ENCODE data around the gene PKN2. TPM values are rescaled to one million over a fixed set of nuclear protein-coding genes. Genes with fewer than 3 reads are reported as not detected.
A peak's percentile ranks its signal among the peaks of the same experiment; 100 is the strongest.

Gene PKN2
- total and polyA plus RNA-seq, 2 experiments from 2014 or later, result 14.6 to 29.4 TPM

DNA sequence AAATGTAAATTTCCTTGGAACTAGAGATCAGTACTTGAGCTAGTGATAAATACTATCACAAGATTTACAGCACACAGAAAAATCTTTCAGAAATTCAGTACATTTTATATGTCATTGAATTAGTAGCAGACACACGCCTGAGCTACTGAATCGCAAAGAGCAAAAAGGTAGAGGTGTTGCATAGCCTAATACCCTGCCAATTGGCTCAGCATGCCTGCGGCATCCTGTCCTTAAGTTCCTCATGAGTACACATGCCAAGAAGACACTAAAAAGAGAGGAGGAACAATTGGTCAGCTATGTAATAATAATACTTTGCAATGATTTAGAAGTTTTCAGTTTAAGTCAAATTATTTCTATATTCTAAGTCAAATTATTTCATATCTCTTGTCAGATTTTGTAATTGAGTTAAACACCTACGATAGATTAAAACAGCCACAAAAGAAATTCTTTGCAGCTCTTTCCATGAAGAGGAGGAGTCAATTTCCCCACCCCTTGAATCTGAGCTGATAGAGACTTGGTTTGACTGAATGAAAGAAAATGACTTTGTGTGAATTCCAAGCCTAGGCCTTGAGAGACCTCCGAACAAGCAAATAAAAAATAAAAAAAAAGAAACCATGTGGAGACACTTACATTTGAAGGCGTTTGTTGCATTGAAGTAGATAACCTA lies 36.2 kb upstream of the PKN2 start:
- Histone ChIP-seq H3K4me1 (ENCODE audit: insufficient read depth) (peaks cover 31% of the 10 kb centered on the region), H3F3A (replicated peaks; ENCODE audit: low read depth) (no peaks in the 10 kb centered on the region), H3K27me3 (ENCODE audit: insufficient read depth) (no peaks in the 10 kb centered on the region), H3K4me2 (no peak overlapping the region), H3K27ac (ENCODE audit: low read depth) (no peak overlapping the region), H3K9me2 (ENCODE audit: insufficient read depth) (no peaks in the 10 kb centered on the region), H2AFZ (no peak overlapping the region), H4K20me1 (replicated peaks; ENCODE audit: insufficient read depth) (no peaks in the 10 kb centered on the region), H3K79me2 (replicated peaks; ENCODE audit: insufficient read depth) (no peaks in the 10 kb centered on the region), H3K4me3 (no peak overlapping the region), H3K36me3 (ENCODE audit: insufficient read depth) (no peaks in the 10 kb centered on the region)
- Mint-ChIP-seq H3K36me3 (ENCODE audit: low read depth) (no peaks in the 10 kb centered on the region), H3K27ac (peak overlapping the region; percentile 54; the same call in 1 of the 2 replicates), H3K4me1 (peaks cover 37% of the 10 kb centered on the region), H3K27me3 (ENCODE audit: insufficient read depth, low read depth, poor library complexity) (peaks cover 1% of the 10 kb centered on the region), H3K4me3 (no peak overlapping the region), H3K9me3 (no peaks in the 10 kb centered on the region)
- DNase-seq (ENCODE audit: low spot score) (peak; percentile 15), ATAC-seq (peak; percentile 50; the same call in 2 of the 3 replicates)
- TF ChIP-seq JUNB (IDR thresholded peaks at IDR 0.05; ENCODE audit: unreplicated experiment), result no peak

DNA sequence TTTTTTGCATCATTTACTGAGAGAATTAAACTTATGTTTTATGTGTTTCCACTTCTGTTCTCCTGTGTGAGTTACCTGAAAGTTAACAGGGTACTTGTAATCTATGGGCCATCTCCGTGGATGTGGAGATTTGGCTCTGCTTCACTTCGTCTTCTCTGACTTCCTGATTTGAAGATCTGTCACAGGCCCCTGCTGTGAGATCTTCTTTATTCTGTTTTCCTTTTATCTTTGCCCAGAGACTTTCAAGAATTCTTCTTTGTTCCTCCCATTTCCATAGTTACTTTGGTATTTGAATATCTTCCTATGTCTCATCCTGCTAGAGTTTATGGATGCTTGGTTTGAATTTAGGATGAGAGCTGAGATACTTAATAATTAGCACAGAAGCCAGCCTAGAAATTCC lies 35.4 kb upstream of the PKN2 start:
- no peaks in the 10 kb centered on the region for H3F3A ChIP-seq (replicated peaks; ENCODE audit: low read depth)
- peaks cover 31% of the 10 kb centered on the region for H3K4me1 ChIP-seq (ENCODE audit: insufficient read depth)
- Mint-ChIP-seq H3K4me1 (peaks cover 37% of the 10 kb centered on the region), H3K36me3 (ENCODE audit: low read depth) (no peaks in the 10 kb centered on the region), H3K4me3 (no peak overlapping the region), H3K27me3 (ENCODE audit: insufficient read depth, low read depth, poor library complexity) (peaks cover 1% of the 10 kb centered on the region), H3K27ac (no peak overlapping the region), H3K9me3 (no peaks in the 10 kb centered on the region)
- H4K20me1 ChIP-seq (replicated peaks; ENCODE audit: insufficient read depth), result no peaks in the 10 kb centered on the region
- H3K36me3 ChIP-seq (ENCODE audit: insufficient read depth), result no peaks in the 10 kb centered on the region
- H3K79me2 ChIP-seq (replicated peaks; ENCODE audit: insufficient read depth), result no peaks in the 10 kb centered on the region
- H3K4me2 ChIP-seq, result no peak overlapping the region
- no peak overlapping the region for H3K27ac ChIP-seq (ENCODE audit: low read depth)
- no peaks in the 10 kb centered on the region for H3K27me3 ChIP-seq (ENCODE audit: insufficient read depth)
- peak; percentile 58 for DNase-seq (ENCODE audit: low spot score)
- H2AFZ ChIP-seq, result no peak overlapping the region
- no peaks in the 10 kb centered on the region for H3K9me2 ChIP-seq (ENCODE audit: insufficient read depth)
- ATAC-seq, result no peak; the same call in 1 of the 3 replicates
- TF ChIP-seq, protein P1, sequence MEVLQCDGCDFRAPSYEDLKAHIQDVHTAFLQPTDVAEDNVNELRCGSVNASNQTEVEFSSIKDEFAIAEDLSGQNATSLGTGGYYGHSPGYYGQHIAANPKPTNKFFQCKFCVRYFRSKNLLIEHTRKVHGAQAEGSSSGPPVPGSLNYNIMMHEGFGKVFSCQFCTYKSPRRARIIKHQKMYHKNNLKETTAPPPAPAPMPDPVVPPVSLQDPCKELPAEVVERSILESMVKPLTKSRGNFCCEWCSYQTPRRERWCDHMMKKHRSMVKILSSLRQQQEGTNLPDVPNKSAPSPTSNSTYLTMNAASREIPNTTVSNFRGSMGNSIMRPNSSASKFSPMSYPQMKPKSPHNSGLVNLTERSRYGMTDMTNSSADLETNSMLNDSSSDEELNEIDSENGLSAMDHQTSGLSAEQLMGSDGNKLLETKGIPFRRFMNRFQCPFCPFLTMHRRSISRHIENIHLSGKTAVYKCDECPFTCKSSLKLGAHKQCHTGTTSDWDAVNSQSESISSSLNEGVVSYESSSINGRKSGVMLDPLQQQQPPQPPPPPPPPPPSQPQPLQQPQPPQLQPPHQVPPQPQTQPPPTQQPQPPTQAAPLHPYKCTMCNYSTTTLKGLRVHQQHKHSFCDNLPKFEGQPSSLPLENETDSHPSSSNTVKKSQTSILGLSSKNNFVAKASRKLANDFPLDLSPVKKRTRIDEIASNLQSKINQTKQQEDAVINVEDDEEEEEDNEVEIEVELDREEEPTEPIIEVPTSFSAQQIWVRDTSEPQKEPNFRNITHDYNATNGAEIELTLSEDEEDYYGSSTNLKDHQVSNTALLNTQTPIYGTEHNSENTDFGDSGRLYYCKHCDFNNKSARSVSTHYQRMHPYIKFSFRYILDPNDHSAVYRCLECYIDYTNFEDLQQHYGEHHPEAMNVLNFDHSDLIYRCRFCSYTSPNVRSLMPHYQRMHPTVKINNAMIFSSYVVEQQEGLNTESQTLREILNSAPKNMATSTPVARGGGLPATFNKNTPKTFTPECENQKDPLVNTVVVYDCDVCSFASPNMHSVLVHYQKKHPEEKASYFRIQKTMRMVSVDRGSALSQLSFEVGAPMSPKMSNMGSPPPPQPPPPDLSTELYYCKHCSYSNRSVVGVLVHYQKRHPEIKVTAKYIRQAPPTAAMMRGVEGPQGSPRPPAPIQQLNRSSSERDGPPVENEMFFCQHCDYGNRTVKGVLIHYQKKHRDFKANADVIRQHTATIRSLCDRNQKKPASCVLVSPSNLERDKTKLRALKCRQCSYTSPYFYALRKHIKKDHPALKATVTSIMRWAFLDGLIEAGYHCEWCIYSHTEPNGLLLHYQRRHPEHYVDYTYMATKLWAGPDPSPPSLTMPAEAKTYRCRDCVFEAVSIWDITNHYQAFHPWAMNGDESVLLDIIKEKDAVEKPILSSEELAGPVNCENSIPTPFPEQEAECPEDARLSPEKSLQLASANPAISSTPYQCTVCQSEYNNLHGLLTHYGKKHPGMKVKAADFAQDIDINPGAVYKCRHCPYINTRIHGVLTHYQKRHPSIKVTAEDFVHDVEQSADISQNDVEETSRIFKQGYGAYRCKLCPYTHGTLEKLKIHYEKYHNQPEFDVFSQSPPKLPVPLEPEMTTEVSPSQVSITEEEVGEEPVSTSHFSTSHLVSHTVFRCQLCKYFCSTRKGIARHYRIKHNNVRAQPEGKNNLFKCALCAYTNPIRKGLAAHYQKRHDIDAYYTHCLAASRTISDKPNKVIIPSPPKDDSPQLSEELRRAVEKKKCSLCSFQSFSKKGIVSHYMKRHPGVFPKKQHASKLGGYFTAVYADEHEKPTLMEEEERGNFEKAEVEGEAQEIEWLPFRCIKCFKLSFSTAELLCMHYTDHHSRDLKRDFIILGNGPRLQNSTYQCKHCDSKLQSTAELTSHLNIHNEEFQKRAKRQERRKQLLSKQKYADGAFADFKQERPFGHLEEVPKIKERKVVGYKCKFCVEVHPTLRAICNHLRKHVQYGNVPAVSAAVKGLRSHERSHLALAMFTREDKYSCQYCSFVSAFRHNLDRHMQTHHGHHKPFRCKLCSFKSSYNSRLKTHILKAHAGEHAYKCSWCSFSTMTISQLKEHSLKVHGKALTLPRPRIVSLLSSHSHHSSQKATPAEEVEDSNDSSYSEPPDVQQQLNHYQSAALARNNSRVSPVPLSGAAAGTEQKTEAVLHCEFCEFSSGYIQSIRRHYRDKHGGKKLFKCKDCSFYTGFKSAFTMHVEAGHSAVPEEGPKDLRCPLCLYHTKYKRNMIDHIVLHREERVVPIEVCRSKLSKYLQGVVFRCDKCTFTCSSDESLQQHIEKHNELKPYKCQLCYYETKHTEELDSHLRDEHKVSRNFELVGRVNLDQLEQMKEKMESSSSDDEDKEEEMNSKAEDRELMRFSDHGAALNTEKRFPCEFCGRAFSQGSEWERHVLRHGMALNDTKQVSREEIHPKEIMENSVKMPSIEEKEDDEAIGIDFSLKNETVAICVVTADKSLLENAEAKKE (CRISPR knock-in tag; IDR thresholded peaks at IDR 0.05), result no peak
- H3K4me3 ChIP-seq, result no peak overlapping the region

All from GM23338 (cell line).